Osteocyte (in vitro differentiated cells): ENCODE results near the gene CTCFL. TPM values are rescaled to one million over a fixed set of nuclear protein-coding genes. Genes with fewer than 3 reads are reported as not detected.

Experiments
- DNase-seq: peaks from one replicate; pipeline ENCODE4 v3.0.0; 2021; ENCODE audit warnings: mixed read lengths; ENCODE audit not compliant: unreplicated experiment; ENCODE audit errors: extremely low spot score
- H3K27ac Mint-ChIP-seq: one replicate; pipeline ENCODE4 v1.8.0; 2021; ENCODE audit warnings: mild to moderate bottlenecking, mixed read lengths; ENCODE audit not compliant: unreplicated experiment
- H3K27me3 Mint-ChIP-seq: one replicate; pipeline ENCODE4 v1.8.0; 2021; ENCODE audit warnings: mixed read lengths; ENCODE audit not compliant: unreplicated experiment
- H3K36me3 Mint-ChIP-seq: one replicate; pipeline ENCODE4 v1.8.0; 2021; ENCODE audit warnings: mixed read lengths; ENCODE audit not compliant: unreplicated experiment
- H3K4me1 Mint-ChIP-seq: one replicate; pipeline ENCODE4 v1.8.0; 2021; ENCODE audit warnings: mixed read lengths; ENCODE audit not compliant: unreplicated experiment
- H3K4me3 Mint-ChIP-seq: one replicate; pipeline ENCODE4 v1.8.0; 2021; ENCODE audit warnings: mild to moderate bottlenecking, moderate library complexity, mixed read lengths; ENCODE audit not compliant: unreplicated experiment
- H3K9me3 Mint-ChIP-seq: one replicate; pipeline ENCODE4 v1.8.0; 2021; ENCODE audit warnings: mixed read lengths; ENCODE audit not compliant: unreplicated experiment
- total RNA-seq: library from RNA; stranded (reverse); gene quantifications from 2 replicates; pipeline ENCODE4 v1.2.1, GENCODE V29; 2021
- TF ChIP-seq, protein P1 (sequence below): fragments of 200-600 bp; sonication (generic); IDR thresholded peaks from 2 replicates; pipeline ENCODE4 v1.5.0; 2021; ENCODE audit warnings: antibody characterized with exemption, mild to moderate bottlenecking, moderate library complexity

The CTCFL gene
- total RNA-seq, 1 donor from 2014 or later, result not detected

- Mint-ChIP-seq H3K4me3 (no peak overlapping the region), H3K4me1 (no peaks in the 10 kb centered on the region), H3K9me3 (no peaks in the 10 kb centered on the region), H3K27ac (no peak overlapping the region), H3K27me3 (peaks cover 44% of the 10 kb centered on the region), H3K36me3 (no peaks in the 10 kb centered on the region)
- DNase-seq, result no peak
- TF ChIP-seq, protein P1, sequence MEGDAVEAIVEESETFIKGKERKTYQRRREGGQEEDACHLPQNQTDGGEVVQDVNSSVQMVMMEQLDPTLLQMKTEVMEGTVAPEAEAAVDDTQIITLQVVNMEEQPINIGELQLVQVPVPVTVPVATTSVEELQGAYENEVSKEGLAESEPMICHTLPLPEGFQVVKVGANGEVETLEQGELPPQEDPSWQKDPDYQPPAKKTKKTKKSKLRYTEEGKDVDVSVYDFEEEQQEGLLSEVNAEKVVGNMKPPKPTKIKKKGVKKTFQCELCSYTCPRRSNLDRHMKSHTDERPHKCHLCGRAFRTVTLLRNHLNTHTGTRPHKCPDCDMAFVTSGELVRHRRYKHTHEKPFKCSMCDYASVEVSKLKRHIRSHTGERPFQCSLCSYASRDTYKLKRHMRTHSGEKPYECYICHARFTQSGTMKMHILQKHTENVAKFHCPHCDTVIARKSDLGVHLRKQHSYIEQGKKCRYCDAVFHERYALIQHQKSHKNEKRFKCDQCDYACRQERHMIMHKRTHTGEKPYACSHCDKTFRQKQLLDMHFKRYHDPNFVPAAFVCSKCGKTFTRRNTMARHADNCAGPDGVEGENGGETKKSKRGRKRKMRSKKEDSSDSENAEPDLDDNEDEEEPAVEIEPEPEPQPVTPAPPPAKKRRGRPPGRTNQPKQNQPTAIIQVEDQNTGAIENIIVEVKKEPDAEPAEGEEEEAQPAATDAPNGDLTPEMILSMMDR, result no peak
These were observed 76.1 kb downstream of the CTCFL start for GRCh38 chr20:57448764-57449354.

Other genes starting within 250 kb of the CTCFL start
- gene SPO11, start 195.3 kb downstream of the CTCFL start, total RNA-seq, result not detected in 2 replicates
- 24.3 and 24.7 TPM in 2 replicates for gene RAE1, start 173.9 kb downstream of the CTCFL start, total RNA-seq
- 17.8 and 18.8 TPM in 2 replicates for gene RBM38, start 133.7 kb downstream of the CTCFL start, total RNA-seq
- gene PCK1, start 36.0 kb upstream of the CTCFL start, total RNA-seq, result not detected in 2 replicates
- not detected in 2 replicates for gene ZBP1, start 95.3 kb upstream of the CTCFL start, total RNA-seq
- gene PMEPA1, start 184.9 kb upstream of the CTCFL start, total RNA-seq, result 24.1 and 28.2 TPM in 2 replicates